Body of pancreas (tissue), 4 donors: ENCODE measurements around the gene NAPG.

Experiments
- POLR2A ChIP-seq, 3 donors: fragments of 450-650 bp; IDR thresholded peaks; one replicate each; pipeline ENCODE4 v1.6.1; 2016; ENCODE audit warnings: antibody characterized with exemption in 3 of 3, mild to moderate bottlenecking in 2 of 3
- TF ChIP-seq, protein P1 (sequence below), 7 experiments: fragments of 450-650 bp in 4 of 7; fragments of 200-600 bp in 3 of 7; sonication (generic) in 3 of 7; IDR thresholded peaks; one replicate each; pipeline ENCODE4 v1.5.1; 2016 to 2019; ENCODE audit warnings: antibody characterized with exemption in 7 of 7

DNA sequence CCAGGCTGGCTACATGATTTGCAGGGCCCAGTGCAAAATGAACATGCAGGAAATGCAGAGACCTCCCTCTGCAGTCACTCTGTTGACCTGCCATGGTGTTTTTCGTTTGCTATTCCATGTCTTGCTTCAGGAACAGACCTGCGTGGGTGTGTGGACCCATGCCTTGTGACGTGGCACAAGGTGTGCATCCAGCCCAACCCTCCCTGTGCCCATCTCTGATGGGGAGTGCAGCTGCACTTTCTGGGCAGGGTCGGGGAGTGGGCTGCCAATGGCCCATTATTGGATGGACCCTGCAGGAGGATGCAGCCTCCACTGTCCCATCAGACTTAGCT is 33.1 kb downstream of the NAPG start:
- TF ChIP-seq, protein P1, sequence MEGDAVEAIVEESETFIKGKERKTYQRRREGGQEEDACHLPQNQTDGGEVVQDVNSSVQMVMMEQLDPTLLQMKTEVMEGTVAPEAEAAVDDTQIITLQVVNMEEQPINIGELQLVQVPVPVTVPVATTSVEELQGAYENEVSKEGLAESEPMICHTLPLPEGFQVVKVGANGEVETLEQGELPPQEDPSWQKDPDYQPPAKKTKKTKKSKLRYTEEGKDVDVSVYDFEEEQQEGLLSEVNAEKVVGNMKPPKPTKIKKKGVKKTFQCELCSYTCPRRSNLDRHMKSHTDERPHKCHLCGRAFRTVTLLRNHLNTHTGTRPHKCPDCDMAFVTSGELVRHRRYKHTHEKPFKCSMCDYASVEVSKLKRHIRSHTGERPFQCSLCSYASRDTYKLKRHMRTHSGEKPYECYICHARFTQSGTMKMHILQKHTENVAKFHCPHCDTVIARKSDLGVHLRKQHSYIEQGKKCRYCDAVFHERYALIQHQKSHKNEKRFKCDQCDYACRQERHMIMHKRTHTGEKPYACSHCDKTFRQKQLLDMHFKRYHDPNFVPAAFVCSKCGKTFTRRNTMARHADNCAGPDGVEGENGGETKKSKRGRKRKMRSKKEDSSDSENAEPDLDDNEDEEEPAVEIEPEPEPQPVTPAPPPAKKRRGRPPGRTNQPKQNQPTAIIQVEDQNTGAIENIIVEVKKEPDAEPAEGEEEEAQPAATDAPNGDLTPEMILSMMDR (IDR thresholded peaks at IDR 0.05): no peak
- no peak for TF ChIP-seq POLR2A (IDR thresholded peaks at IDR 0.05)
